GM12872 (cell line): ENCODE measurements around the gene CHCHD6.

Experiments used
- CTCF ChIP-seq: IDR thresholded peaks from 3 replicates; pipeline ENCODE4 v1.5.1; 2011; ENCODE audit warnings: low read depth, mild to moderate bottlenecking, low read length, moderate library complexity; ENCODE audit not compliant: insufficient read depth

Gene CHCHD6

GRCh38 chr3:126984391-126985131 lies 280.5 kb downstream of the CHCHD6 start:
- TF ChIP-seq CTCF, result no peak

- no peak for TF ChIP-seq CTCF
Measured at GRCh38 chr3:126985132-126985985, 281.3 kb downstream of the CHCHD6 start.

GRCh38 chr3:126986001-126986400 lies 282.0 kb downstream of the CHCHD6 start:
- no peak for TF ChIP-seq CTCF

GRCh38 chr3:126987129-126987528 lies 283.1 kb downstream of the CHCHD6 start:
- no peak for TF ChIP-seq CTCF

GRCh38 chr3:126987596-126987995 lies 283.6 kb downstream of the CHCHD6 start:
- TF ChIP-seq CTCF, result no peak

- TF ChIP-seq CTCF, result no peak
Measured at GRCh38 chr3:126988451-126989021, 284.5 kb downstream of the CHCHD6 start.

- TF ChIP-seq CTCF, result no peak
Measured at GRCh38 chr3:126989316-126990023, 285.4 kb downstream of the CHCHD6 start.
